Adrenal gland (tissue), 12 donors: Measurements from ENCODE around the gene RBM48. TPM values are rescaled to one million over a fixed set of nuclear protein-coding genes. Genes with fewer than 3 reads are reported as not detected.

Experiments used
- DNase-seq, 7 donors: peaks; one replicate each; pipeline ENCODE4 v3.0.0-alpha.2; 2019 to 2020
- H3K27ac ChIP-seq, 5 donors: fragments of 200-600 bp; sonication (generic) in 4 of 5; 1 replicate in 3 of 5; 2 replicates in 2 of 5; pipeline versions ENCODE4 v1.5.1 to v1.8.0; 2016 to 2020; ENCODE audit warnings: mild to moderate bottlenecking in 1 of 5
- H3K27me3 ChIP-seq: fragments of 200-600 bp; 2 replicates; pipeline ENCODE4 v1.8.0; 2021
- H3K36me3 ChIP-seq, 2 donors: fragments of 200-600 bp; replicated peaks in 1 of 2; 1 replicate in 1 of 2; 2 replicates in 1 of 2; pipeline versions ENCODE4 v1.5.1 to v1.8.0; 2018 to 2022
- H3K4me1 ChIP-seq, 2 donors: fragments of 200-600 bp; replicated peaks in 1 of 2; 1 replicate in 1 of 2; 2 replicates in 1 of 2; pipeline versions ENCODE4 v1.5.1 to v1.8.0; 2018 to 2021
- H3K4me3 ChIP-seq, 4 donors: fragments of 200-600 bp; sonication (generic) in 3 of 4; one replicate each; pipeline ENCODE4 v1.5.1; 2016 to 2018
- H3K9me3 ChIP-seq, 3 donors: fragments of 200-600 bp; sonication (generic) in 1 of 3; replicated peaks in 1 of 3; 1 replicate in 2 of 3; 2 replicates in 1 of 3; pipeline versions ENCODE4 v1.5.1 to v1.8.0; 2016 to 2021
- POLR2A ChIP-seq, 2 donors: fragments of 450-650 bp; IDR thresholded peaks; one replicate each; pipeline ENCODE4 v1.6.1; 2017; ENCODE audit warnings: antibody characterized with exemption in 2 of 2, mild to moderate bottlenecking in 2 of 2, moderate library complexity in 1 of 2
- WGBS, 4 donors: extraction: QIAGEN DNeasy Blood & Tissue Kit in 2 of 4; methylation state at CpG; one replicate each; pipeline versions ENCODE4 v1.1.5 to v1.1.7; 2013 to 2017; 5-methylcytosine and 5-hydroxymethylcytosine counted together
- intact Hi-C, 2 donors: fragments of 100-400 bp; cut with DNase I; formaldehyde crosslinking; loops; one replicate each; pipeline versions ENCODE4 v1.14.1 to v1.15.0; 2022 to 2023
- polyA plus RNA-seq, 3 donors: library from polyadenylated mRNA; stranded (reverse); fragments of 200-250 nt in 2 of 3; fragments of 350-450 nt in 1 of 3; fragmentation: Illumina TruSeq in 1 of 3; extraction: RNeasy Lipid Tissue Mini Kit (QIAGEN cat#74804) in 1 of 3; gene quantifications; one replicate each; pipeline ENCODE4 v1.2.3, GENCODE V29; 2013 to 2014
- total RNA-seq, 9 donors: library from RNA; depleted of rRNA in 4 of 9; stranded (reverse); fragments of >200 nt in 4 of 9; fragments of 120-200 nt in 1 of 9; fragmentation: NEBNext Ultra II Directional in 1 of 9; extraction: Animal tissue kit (Norgen Biotek cat#: 25700) in 1 of 9; gene quantifications; one replicate each; pipeline versions ENCODE4 v1.1.0 to v1.2.4, GENCODE V29; 2013 to 2023
- TF ChIP-seq, protein P1 (sequence below), 6 experiments: fragments of 450-650 bp in 4 of 6; fragments of 200-600 bp in 2 of 6; sonication (generic) in 1 of 6; IDR thresholded peaks; 1 replicate in 5 of 6; 2 replicates in 1 of 6; pipeline versions ENCODE4 v1.5.1 to v1.8.0; 2016 to 2021; ENCODE audit warnings: antibody characterized with exemption in 6 of 6, mild to moderate bottlenecking in 2 of 6, moderate library complexity in 1 of 6
- donor health status: healthy with polysubstance abuse.
- donor health status: Bipolar disorder and iron deficiency.
- donor health status: DM: yes; HTN: yes; CAD: no.
- donor health status: DM: no; HTN: no; CAD: no.
- donor health status: DM: no; HTN: no; CAD: no.
- donor health status: DM: yes; HTN: yes; CAD: no.

RBM48 gene
- total and polyA plus RNA-seq, 12 donors: 4.4 to 29.0 (median 11.3) TPM

DNA sequence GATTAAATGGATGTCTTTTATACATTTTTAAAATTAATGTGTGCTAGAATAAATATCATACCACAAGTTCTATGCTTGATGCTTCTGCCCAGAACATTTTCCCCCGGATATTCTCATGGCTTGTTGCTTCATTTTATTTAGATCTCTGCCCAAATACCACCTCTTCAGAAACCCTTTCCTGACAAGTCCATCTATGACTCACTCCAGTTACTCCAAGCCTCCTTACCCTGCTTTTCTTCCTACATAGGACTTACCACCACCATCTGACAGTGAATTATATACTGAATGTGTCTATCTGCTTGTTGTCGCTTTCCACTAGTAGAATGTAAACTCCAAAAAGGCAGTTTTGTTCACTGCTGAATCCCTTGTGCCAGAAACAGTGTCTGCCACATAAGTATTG, 31.7 kb upstream of the RBM48 start:
- Histone ChIP-seq H3K27me3 (no peaks in the 10 kb centered on the region), H3K4me3 (no peak overlapping the region), H3K36me3 (peaks cover 0 to 78% of the 10 kb centered on the region in 2 donors), H3K27ac (no peak overlapping the region), H3K9me3 (peaks cover 0 to 6% (median 0%) of the 10 kb centered on the region in 3 donors), H3K4me1 (no peaks in the 10 kb centered on the region)
- intact Hi-C loops: no loop called here
- no peak for TF ChIP-seq POLR2A (IDR thresholded peaks at IDR 0.05)
- TF ChIP-seq, protein P1, sequence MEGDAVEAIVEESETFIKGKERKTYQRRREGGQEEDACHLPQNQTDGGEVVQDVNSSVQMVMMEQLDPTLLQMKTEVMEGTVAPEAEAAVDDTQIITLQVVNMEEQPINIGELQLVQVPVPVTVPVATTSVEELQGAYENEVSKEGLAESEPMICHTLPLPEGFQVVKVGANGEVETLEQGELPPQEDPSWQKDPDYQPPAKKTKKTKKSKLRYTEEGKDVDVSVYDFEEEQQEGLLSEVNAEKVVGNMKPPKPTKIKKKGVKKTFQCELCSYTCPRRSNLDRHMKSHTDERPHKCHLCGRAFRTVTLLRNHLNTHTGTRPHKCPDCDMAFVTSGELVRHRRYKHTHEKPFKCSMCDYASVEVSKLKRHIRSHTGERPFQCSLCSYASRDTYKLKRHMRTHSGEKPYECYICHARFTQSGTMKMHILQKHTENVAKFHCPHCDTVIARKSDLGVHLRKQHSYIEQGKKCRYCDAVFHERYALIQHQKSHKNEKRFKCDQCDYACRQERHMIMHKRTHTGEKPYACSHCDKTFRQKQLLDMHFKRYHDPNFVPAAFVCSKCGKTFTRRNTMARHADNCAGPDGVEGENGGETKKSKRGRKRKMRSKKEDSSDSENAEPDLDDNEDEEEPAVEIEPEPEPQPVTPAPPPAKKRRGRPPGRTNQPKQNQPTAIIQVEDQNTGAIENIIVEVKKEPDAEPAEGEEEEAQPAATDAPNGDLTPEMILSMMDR (IDR thresholded peaks at IDR 0.05): no peak
- 83 to 93% (median 87%) methylated on average over 2 of the region's 2 CpGs for WGBS, 4 donors
- no peak for DNase-seq

DNA sequence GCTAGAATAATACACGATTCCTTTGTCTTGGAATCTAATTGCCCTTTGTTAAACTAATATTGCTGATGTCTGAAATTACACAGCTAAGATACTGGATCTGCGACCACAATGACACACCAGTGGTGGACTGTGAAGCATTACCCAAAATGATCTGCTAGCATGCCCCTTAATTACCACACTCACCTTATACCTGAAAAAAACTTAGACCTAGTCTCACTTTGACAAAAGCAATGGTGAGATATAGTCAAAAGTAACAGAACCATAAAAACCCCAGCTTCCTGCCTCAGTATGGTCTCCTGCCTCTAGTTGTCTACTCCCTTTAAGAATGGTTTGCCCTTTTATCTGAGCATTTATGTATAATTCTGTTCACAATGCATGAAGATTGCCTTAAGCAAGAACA, 30.0 kb upstream of the RBM48 start:
- Histone ChIP-seq H3K27me3 (no peaks in the 10 kb centered on the region), H3K36me3 (peaks cover 0 to 65% of the 10 kb centered on the region in 2 donors), H3K27ac (no peak overlapping the region), H3K4me1 (no peaks in the 10 kb centered on the region), H3K4me3 (no peak overlapping the region), H3K9me3 (peaks cover 0 to 6% (median 0%) of the 10 kb centered on the region in 3 donors)
- TF ChIP-seq, protein P1 (IDR thresholded peaks at IDR 0.05): no peak
- no peak for TF ChIP-seq POLR2A (IDR thresholded peaks at IDR 0.05)
- intact Hi-C loops: no loop called here
- WGBS, 4 donors: 89 to 95% (median 91%) methylated on average over 2 of the region's 2 CpGs
- DNase-seq: no peak

DNA sequence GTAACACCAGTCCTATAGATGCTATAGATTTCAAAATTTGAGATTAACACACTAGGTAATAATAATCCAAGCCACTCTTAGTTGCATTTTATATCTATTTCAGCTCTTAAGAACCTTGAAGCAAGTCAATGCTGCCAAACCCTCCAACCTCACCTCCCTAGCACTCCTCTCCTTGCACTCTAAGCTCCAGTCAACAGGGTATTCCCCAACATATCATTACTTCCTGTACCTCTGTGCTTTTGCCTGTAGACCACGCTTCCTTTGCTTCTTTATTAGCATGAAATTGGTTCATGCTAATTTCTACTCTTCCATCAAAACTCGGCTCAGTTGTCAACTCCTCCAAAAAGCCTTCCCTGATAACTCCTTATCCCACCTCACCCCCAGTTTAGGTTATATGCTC, 24.8 kb upstream of the RBM48 start:
- TF ChIP-seq, protein P1 (IDR thresholded peaks at IDR 0.05): no peak
- no peak for TF ChIP-seq POLR2A (IDR thresholded peaks at IDR 0.05)
- Histone ChIP-seq H3K27me3 (no peaks in the 10 kb centered on the region), H3K4me3 (no peak overlapping the region), H3K9me3 (no peaks in the 10 kb centered on the region), H3K27ac (no peak overlapping the region), H3K36me3 (peaks cover 0 to 50% of the 10 kb centered on the region in 2 donors), H3K4me1 (no peaks in the 10 kb centered on the region)
- intact Hi-C loops: no loop called here
- no peak for DNase-seq
- 91 to 98% (median 93%) methylated on average over 2 of the region's 2 CpGs for WGBS, 4 donors

DNA sequence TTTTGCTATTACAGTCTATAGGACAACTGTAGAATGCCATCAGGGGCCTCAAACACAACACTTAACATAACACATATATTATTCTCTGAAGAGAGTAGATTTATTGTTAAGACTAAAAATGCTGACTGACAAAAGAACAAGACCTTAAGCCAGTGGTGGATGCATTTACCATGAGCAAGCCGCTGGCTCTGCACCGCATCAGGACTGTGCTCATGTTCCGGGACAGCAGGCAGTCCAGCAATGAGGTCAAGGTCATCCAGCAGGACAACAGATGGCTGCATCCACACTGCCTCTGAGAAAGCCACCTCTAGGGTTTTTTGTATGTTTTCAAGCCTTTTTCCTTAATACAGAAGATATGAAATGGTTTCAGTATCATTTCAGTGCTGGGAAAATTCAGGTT, 24.0 kb upstream of the RBM48 start:
- Histone ChIP-seq H3K36me3 (peaks cover 0 to 42% of the 10 kb centered on the region in 2 donors), H3K9me3 (no peaks in the 10 kb centered on the region), H3K4me3 (no peak overlapping the region), H3K27me3 (no peaks in the 10 kb centered on the region), H3K27ac (peak overlapping the region in 1 of 5 donors; percentile 17), H3K4me1 (no peaks in the 10 kb centered on the region)
- peak; percentile 53 to 87 (median 81) for DNase-seq
- intact Hi-C loops: no loop called here
- TF ChIP-seq POLR2A (IDR thresholded peaks at IDR 0.05): peak in 1 of 2 donors; percentile 19
- TF ChIP-seq, protein P1 (IDR thresholded peaks at IDR 0.05): no peak
- WGBS, 4 donors: 41 to 59% (median 53%) methylated on average over 3 of the region's 3 CpGs
